Pons (tissue), 1 donor: ENCODE data around the gene CATSPERZ.
"Not testable (repeated sequence)": the region's sequence is repeated elsewhere in the genome, so short reads cannot be mapped to it uniquely, and the experiment has no call there.

Experiments used
- DNase-seq: peaks from one replicate; pipeline ENCODE4 v3.0.0-alpha.2; 2016; ENCODE audit warnings: low spot score

CATSPERZ gene

DNA sequence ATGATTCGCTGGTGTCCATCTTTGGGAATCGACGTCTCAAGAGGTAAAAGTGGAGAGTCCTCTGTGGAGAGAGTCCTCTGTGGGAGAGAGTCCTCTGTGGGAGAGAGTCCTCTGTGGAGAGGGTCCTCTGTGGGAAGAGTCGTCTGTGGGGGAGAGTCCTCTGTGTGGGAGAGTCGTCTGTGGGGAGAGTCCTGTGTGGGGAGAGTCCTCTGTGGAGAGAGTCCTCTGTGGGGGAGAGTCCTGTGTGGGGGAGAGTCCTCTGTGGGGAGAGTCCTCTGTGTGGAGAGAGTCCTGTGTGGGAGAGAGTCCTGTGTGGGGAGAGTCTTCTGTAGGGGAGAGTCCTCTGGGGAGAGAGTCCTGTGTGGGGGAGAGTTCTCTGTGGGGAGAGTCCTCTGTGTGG lies 20.9 kb downstream of the CATSPERZ start:
- DNase-seq, result no peak

DNA sequence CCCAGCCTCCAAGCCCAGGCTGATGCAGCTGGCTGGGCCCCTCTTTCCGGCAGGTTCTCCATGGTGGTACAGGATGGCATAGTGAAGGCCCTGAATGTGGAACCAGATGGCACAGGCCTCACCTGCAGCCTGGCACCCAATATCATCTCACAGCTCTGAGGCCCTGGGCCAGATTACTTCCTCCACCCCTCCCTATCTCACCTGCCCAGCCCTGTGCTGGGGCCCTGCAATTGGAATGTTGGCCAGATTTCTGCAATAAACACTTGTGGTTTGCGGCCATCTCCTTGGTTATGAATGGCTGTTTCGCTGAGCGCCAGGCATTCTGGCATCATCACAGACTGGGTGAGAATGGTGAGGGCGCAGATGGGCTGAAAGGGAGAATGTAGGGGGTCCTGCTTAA lies 21.4 kb downstream of the CATSPERZ start:
- no peak for DNase-seq

DNA sequence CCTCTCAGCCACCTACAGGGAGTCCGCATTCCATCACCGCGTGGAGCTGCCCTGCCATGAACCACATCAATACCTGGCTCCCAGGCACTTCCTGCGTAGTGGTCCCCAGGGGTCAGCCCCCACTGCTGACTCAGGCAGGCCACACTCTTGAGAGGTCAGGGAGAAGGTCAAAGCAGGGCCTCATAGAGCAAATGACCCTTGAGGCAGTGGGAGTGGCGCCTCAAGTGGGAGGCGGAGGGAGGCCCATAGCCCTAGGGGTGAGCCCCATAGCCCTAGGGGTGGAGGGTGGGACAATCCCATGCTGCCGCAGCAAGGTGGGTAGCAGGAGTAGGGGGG lies 22.7 kb downstream of the CATSPERZ start:
- no peak for DNase-seq

DNA sequence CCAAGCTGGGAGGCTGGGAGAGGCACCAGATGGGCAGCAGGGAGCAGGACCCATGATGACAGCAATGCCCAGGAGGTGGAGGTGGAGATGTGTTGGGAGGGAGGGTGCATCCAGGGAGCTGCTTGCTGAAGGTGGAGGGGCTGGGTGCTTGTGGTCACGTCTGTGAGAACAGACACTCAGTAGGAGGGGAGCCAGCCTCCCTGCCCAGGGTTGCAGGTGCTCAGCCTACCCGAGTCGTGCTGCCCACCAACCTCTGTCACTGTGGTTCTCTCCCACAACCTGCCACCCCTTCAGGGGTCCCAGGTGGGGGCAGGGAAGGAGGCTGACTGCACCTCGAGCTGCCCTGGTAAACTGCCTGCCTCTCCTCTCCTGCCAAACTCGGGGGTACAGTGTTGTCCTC lies 23.2 kb downstream of the CATSPERZ start:
- no peak for DNase-seq

DNA sequence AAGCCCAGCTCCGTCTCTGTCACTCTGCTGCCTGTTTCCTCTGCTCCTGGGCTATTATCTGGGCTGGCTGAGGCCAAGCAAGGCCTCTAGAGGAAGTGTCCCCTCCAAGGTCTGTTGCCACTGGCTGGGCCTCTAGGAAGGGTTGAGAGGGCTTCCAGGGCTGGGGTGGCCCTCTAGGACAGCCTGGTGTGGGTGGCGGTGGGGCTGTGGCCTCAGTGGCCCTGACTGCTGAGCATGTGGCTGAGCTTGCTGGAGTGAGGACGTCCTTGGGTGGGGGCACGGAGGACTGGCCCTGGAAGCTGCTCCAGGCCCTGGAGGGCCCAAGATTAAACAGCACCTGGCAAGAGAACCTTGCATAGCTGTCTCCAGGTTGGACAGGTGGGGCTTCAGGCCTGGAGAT lies 23.8 kb downstream of the CATSPERZ start:
- DNase-seq, result not testable (repeated sequence)

DNA sequence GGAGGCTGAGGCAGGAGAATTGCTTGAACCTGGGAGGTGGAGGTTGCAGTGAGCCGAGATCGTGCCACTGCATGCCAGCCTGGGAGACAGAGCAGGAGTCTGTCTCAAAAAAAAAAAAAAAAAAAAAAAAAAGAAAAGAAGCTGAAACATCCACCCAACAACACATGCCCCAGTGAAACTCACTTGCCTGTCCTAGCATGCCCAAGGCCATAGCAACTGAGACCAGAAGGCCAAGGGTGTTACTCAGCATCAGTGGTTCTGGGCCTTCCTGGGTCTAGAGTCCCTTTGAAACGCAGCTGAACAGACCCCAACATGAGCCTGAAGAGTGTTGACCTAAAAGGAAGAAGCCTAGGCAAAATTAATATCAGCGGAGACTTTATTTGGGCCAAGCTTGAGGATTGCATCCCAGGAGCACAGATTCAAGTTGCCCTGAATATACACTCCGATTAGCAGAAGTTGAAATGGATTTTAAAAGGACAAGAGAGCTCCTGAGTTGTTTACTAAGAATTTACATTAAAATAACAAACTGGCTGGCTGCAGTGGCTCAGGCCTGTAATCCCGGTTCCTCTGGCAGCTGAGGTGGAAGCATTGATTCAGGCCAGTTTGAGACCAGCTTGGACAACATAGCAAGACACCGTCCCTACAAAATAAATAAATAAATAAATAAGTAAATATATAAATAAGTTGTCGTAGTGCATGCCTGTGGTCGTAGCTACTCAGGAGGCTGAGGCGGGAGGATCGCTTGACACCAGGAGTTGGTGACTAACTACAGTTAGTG lies 24.7 kb downstream of the CATSPERZ start:
- no peak for DNase-seq

DNA sequence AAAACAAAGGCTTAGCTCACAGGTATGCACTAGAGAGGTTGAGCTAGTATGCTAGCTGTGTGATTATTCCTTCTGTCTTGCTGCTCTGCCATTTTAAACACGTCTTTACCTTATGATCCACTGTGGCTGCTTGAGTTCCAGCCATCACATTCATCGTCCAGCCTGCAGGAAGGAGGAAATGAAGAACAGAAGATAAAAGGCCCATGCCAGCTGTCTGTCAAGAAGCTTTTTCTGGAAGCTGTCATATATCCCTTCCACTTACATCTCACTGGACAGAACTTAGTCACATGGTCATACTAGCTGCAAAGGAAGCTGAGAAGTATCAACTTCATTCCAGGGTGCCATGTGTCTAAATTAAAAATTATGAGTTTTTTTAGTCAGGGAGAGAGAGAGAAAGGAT lies 27.2 kb downstream of the CATSPERZ start:
- no peak for DNase-seq

DNA sequence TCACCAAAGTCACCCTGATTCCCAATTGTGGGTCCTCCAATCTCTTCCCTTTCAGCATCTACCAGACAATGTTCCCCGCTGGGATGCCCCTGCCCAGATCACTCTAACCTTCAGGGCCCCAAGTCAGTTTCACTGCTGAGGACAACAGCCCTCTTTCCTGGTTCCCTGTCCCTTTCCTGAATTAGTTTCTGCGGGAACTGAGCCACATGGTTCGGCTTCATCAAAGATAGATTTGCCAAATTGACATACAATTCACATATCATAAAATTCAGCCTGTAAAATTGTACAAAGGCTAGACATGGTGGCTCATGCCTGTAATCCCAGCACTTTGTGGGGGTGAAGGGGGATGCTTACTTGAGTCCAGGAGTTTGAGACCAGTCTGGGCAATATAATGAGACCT lies 27.8 kb downstream of the CATSPERZ start:
- DNase-seq, result no peak

DNA sequence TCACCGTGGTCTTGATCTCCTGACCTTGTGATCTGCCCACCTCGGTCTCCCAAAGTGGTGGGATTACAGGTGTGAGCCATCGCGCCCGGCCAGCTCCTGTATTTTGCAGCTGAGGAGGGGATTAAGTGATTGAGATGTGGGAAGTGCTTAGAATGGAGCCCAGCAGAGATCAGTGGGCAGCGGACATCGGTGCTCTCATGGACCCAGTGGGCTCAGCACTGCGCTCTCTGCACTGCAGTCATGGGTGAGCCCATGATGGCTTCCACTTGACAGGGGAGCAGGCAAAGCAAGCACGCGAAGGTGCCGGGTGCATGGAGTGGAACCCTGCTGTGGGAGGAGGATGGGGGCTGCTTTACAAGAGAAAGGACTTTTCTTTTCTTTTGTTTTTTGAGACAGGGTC lies 30.7 kb downstream of the CATSPERZ start:
- no peak for DNase-seq

DNA sequence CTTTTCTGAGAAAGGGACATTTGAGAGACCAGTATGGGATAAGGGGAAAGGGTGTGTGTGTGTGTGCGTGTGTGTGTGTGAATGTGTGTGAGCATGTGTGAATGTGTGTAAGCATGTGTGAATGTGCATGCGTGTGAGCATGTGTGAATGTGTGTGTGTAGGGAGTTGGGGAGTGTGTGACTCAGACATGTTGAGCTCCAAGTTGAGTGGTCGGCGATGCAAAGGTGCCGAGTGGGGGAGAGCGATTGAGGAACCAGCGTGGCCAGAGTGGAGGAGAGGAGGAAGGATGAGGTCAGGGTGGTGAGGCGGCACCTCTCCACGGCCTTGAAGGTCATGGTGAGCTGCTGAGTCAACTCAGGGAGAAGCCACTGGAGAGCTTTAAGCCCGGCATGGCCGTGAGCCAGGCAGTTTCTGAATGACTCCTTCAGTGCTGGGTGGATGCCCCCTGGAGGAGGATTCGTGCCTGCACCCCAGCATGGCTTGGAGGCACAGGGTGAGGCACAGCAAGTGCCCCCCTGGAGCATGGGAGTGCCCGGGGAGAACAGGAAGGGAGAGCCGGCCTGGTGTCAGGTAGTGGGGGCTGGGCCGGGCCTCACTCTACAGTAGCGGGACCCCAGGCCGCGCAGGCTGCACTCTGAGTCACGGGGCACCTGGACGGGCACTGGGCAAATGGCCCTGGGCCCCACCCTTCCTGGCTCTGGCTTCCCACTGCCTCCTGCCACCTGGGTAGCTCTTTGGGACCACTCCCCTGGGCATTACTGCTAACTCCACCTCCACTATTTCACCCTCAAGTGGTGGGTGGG lies 31.6 kb downstream of the CATSPERZ start:
- DNase-seq, result no peak

DNA sequence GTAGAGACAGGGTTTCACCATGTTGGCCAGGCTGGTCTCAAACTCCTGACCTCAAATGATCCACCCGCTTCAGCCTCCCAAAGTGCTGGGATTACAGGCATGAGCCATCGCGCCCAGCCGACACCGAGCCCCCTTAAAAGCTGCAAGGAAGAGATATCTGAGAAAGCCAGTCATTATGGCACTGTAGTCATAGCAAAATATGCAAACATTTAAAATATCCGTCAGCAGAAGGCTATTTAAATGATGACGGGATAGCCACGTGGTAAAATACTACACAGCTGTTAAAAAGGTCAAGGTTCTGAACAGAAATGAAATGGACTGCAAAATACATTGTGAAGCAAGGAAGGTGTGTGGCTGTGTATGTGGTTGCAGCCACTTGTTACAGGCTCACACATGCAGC lies 33.4 kb downstream of the CATSPERZ start:
- DNase-seq, result no peak

DNA sequence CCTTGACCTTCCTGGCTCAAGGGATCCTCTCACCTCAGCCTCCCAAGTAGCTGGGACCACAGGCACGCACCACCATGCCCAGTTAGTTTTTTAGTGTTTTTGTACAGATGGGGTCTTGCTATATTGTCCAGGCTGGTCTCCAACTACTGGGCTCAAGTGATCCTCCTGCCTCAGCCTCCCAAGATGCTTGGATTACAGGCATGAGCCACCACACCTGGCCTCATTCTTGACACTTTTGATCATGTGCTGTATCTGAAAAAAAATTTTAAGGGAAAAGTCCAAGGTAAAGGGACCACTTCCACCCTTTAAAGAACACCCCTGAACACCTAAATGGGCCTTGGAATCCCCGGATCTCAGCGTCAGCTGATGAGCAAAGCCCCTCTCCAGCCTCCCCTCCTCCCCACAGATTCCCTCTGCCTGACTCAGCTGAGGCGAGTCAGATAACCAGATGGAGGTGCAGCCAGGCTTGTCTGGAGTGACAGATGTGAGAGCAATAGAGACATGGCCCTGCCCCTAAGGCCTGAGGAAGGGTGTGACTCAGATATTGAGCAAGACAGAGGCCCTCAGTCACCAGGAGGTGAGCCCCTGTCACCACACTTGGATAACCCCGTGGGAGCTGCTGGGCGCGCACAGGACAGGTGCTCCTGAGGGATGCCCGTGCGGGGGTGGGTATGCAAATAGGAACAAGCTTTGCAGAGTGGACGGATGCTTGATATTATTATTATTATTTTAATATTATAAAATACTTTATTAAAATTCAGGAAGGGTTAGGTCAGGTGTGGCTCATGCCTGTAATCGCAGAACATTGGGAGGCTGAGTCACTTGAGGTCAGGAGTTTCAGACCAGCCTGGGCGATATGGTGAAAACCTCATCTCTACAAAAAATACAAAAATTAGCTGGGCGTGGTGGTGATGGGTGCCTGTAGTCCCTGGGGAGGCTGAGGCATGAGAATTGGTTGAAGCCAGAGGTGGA lies 34.9 kb downstream of the CATSPERZ start:
- no peak for DNase-seq

DNA sequence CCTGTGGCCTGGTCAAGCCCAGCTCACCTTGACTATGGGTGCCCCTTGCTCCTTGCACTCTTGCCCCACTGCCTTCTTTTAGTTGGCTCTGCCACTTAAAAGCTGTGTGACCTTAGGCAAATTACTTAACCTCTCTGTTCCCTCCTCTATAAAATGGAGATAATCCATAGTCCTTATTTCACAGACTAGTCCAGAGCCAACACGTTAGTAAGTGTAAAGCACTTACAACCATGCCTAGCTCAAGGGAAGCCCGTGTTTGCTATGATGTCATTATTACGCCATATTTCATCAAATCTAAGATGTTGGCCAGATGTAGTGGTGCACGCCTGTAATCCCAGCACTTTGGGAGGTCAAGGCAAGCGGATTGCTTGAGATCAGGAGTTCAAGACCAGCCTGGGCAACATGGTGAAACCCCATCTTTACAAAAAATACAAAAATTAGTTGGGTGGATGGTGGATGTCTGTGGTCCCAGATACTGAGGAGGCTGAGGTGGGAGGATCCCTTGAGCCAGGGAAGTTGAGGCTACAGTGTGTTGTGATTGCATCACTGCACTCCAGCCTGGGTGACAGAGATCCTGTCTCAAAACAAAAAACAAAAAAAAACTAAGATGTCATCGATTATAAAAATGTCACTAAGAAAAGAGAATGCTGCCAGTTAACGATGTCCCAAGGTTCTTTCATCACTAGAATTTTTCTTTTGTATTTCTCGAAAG lies 37.5 kb downstream of the CATSPERZ start:
- no peak for DNase-seq

DNA sequence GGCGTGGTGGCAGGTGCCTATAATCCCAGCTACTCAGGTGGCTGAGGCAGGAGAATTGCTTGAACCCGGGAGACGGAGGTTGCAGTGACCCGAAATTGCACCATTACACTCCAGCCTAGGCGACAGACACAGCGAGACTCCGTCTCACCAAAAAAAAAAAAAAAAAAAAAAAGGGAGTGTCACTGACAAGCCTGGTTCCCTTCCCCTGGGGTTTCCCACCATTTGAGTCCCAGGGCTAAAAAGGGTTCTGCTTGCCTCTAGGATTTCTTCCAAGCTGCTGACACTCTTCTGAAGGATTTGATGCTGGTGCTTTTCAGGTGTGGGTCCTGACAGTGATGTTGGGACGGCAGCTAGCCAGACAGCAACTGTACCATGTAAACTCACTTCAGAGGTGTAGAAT lies 38.6 kb downstream of the CATSPERZ start:
- DNase-seq, result no peak

DNA sequence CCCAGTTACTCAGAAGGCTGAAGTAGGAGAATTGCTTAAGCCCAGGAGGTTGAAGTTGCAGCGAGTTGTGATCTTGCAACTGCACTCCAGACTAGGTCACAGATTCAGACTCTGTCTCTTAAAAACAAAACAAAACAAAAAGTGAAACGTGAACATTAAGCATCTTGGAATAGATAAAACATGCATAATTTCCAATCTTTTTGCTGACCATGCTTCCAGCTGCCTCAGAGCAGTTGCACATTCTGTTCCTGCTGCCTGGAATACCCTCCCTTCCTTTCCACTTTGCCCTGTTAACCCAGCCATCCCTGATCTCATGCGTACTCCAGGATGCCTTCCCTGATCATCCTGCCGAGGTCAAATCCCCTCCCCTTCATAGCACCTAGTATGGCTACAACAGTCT lies 39.1 kb downstream of the CATSPERZ start:
- DNase-seq, result no peak

DNA sequence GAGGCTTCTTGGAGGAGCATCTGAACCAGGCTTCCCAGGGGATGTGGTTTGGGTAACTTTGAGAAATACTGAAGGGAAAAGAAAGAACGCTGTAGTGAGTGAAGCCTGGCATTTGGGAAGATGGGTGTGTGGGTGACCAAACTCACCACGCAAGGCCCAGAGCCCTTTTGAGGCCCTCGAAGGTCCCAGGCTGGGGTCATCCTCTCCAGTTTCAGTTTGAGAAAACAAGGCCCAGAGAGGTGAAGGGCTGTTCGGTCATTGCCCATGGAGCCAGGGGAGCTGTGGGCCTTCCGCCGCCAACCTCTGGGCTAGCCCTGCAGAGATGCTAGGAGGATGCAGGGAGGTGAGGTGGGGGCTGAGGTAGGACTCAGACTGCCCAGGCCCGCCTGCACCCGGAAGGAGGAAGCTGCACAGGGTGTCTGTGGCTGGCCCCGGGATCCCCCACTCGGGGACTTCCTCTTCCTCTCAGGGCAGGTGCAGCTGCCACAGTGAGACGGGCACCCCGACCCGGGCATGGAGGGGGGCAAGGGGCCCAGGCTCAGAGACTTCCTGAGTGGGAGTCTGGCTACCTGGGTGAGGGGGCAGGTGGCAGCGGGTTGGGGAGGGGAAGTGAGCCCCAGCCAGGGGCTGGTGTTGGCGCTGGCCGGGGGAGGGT lies 39.7 kb downstream of the CATSPERZ start, which contains the start of gene CCDC88B:
CCDC88B (plus strand) TSS at position 451 of the 655 bp plus-strand sequence; CDS start at position 514, 63 bp downstream.
- peak; percentile 45 for DNase-seq

DNA sequence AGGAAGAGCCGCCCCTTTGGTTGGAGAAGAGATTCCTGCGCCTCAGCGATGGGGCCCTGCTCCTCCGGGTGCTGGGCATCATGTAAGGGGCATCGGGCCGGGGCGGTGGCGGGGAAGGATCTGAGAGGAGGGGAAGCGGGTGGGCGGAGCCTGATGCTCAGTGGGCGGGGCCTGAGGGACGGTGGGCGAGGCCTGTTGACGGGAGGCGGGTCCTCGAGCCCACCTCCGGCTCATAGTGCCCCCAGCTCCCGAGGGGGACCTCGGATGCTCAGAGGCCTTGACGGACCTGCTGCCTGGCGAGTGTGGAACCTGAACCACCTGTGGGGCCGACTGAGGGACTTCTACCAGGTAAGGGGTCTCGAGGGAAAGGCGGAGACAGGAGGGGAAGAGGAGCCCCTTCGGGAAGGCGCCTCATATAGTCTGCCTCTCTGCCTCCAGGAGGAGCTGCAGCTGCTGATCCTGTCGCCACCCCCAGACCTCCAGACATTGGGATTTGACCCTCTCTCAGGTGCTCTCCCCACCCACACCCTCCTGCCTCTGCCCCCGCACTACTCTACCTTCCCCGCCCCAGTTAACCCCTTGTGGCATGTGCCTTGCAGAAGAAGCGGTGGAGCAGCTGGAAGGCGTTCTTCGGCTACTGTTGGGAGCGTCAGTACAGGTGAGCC lies 40.6 kb downstream of the CATSPERZ start:
- no peak for DNase-seq

DNA sequence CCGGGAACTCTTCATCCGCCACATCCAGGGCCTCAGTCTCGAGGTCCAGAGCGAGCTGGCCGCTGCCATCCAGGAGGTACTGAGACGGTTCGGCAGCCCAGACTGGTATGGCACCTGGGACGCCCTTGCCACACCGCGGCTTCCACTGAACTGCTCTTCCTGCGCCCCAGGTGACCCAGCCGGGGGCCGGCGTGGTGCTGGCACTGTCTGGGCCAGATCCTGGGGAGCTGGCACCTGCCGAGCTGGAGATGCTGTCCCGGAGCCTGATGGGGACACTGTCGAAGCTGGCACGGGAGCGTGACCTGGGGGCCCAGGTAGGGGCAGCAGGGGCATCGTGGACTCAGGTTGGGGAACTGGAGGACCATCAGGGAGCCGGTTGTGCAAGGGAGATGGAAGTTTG lies 41.3 kb downstream of the CATSPERZ start:
- DNase-seq, result no peak

DNA sequence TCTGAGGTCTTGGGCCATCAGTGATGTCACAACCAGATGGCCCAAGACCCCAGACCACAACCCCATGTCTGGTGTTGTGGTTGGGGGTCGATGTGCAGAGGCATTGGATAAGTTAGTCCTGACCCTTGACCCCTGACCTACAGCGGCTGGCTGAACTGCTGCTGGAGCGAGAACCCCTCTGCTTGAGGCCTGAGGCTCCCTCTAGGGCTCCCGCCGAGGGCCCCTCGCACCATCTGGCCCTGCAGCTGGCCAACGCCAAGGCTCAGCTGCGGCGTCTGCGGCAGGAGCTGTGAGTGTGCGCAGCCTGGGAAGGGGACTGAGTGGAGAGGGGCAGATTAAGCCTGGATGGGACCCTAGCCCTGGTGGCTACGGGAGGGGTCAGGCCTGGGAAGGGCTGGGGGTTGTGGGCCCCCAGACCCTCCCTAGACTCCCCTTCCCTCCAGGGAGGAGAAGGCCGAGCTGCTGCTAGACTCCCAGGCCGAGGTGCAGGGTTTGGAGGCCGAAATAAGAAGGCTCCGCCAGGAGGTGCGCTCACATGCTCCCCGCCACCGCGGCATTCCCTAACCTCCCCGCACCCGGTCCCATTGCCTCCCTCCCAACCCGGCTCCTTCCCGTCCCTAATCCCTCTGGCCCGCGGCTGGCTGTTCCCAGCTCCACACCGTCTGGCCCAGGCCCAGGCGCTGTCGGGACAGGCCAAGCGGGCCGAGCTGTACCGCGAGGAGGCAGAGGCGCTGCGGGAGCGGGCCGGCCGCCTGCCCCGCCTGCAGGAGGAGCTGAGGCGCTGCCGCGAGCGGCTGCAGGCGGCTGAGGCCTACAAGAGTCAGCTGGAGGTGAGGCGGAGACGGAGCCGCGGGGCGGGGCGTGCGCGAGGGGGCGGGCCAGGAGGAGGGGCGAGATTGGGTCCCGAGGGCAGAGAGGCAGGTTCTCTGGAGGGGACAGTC lies 42.0 kb downstream of the CATSPERZ start:
- DNase-seq, result peak; percentile 58
